ENCODE data around the gene ERN1. TPM values are rescaled to one million over a fixed set of nuclear protein-coding genes. Genes with fewer than 3 reads are reported as not detected.
A peak's percentile ranks its signal among the peaks of the same experiment; 100 is the strongest.

ERN1 gene
- total and polyA plus RNA-seq, 2 of the 13 experiments (the other 11 are each of a cell fraction or from before 2014, with no cell fraction given) = 6.0 to 12.7 TPM

DNA sequence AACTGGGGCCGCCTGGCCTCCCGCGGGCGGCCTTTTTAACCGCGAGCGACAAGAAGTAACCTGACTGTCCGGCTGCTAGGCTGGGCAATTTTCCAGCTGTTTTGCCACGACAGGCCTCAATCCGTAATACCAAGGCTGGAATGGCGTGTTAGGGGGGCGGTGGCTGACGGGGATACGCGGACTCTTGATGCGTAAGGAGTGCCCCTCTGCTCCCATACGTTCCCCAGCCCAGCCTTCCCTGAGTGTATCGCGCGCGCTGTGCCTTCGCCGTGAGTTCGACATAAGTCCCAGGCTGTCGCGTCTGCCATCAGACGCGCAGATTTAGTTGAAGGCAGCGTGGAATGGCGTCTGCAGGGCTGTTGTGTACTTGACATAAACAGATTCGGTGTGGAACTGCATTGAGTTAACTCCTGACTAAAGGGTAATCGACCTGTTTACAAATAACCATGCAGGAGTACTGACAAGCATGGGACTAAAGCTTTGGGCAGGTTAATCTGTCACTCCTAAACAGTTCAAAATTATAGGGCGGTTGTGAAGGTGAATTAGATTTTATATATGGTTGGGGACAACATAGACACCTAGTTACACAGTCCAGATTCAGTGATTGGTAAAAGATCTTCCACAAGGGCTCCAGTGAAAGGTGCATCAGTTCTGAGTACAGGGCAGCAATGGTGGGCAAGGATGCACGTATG lies 16.6 kb upstream of the ERN1 start (continued):
- TF ChIP-seq, protein P1, sequence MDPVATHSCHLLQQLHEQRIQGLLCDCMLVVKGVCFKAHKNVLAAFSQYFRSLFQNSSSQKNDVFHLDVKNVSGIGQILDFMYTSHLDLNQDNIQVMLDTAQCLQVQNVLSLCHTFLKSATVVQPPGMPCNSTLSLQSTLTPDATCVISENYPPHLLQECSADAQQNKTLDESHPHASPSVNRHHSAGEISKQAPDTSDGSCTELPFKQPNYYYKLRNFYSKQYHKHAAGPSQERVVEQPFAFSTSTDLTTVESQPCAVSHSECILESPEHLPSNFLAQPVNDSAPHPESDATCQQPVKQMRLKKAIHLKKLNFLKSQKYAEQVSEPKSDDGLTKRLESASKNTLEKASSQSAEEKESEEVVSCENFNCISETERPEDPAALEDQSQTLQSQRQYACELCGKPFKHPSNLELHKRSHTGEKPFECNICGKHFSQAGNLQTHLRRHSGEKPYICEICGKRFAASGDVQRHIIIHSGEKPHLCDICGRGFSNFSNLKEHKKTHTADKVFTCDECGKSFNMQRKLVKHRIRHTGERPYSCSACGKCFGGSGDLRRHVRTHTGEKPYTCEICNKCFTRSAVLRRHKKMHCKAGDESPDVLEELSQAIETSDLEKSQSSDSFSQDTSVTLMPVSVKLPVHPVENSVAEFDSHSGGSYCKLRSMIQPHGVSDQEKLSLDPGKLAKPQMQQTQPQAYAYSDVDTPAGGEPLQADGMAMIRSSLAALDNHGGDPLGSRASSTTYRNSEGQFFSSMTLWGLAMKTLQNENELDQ (CRISPR knock-in tag; IDR thresholded peaks at IDR 0.05; ENCODE audit: borderline replicate concordance) = no peak
- TF ChIP-seq HOXA9 (CRISPR knock-in tag; IDR thresholded peaks at IDR 0.05; ENCODE audit: borderline replicate concordance) = peak; percentile 65
- no peak for TF ChIP-seq TEAD3 (CRISPR knock-in tag; optimal IDR thresholded peaks at IDR 0.05; ENCODE audit: borderline replicate concordance)
- TF ChIP-seq ZNF776 (CRISPR knock-in tag; IDR thresholded peaks at IDR 0.05) = no peak; the same call in 1 of the 2 replicates
- TF ChIP-seq, protein P2, sequence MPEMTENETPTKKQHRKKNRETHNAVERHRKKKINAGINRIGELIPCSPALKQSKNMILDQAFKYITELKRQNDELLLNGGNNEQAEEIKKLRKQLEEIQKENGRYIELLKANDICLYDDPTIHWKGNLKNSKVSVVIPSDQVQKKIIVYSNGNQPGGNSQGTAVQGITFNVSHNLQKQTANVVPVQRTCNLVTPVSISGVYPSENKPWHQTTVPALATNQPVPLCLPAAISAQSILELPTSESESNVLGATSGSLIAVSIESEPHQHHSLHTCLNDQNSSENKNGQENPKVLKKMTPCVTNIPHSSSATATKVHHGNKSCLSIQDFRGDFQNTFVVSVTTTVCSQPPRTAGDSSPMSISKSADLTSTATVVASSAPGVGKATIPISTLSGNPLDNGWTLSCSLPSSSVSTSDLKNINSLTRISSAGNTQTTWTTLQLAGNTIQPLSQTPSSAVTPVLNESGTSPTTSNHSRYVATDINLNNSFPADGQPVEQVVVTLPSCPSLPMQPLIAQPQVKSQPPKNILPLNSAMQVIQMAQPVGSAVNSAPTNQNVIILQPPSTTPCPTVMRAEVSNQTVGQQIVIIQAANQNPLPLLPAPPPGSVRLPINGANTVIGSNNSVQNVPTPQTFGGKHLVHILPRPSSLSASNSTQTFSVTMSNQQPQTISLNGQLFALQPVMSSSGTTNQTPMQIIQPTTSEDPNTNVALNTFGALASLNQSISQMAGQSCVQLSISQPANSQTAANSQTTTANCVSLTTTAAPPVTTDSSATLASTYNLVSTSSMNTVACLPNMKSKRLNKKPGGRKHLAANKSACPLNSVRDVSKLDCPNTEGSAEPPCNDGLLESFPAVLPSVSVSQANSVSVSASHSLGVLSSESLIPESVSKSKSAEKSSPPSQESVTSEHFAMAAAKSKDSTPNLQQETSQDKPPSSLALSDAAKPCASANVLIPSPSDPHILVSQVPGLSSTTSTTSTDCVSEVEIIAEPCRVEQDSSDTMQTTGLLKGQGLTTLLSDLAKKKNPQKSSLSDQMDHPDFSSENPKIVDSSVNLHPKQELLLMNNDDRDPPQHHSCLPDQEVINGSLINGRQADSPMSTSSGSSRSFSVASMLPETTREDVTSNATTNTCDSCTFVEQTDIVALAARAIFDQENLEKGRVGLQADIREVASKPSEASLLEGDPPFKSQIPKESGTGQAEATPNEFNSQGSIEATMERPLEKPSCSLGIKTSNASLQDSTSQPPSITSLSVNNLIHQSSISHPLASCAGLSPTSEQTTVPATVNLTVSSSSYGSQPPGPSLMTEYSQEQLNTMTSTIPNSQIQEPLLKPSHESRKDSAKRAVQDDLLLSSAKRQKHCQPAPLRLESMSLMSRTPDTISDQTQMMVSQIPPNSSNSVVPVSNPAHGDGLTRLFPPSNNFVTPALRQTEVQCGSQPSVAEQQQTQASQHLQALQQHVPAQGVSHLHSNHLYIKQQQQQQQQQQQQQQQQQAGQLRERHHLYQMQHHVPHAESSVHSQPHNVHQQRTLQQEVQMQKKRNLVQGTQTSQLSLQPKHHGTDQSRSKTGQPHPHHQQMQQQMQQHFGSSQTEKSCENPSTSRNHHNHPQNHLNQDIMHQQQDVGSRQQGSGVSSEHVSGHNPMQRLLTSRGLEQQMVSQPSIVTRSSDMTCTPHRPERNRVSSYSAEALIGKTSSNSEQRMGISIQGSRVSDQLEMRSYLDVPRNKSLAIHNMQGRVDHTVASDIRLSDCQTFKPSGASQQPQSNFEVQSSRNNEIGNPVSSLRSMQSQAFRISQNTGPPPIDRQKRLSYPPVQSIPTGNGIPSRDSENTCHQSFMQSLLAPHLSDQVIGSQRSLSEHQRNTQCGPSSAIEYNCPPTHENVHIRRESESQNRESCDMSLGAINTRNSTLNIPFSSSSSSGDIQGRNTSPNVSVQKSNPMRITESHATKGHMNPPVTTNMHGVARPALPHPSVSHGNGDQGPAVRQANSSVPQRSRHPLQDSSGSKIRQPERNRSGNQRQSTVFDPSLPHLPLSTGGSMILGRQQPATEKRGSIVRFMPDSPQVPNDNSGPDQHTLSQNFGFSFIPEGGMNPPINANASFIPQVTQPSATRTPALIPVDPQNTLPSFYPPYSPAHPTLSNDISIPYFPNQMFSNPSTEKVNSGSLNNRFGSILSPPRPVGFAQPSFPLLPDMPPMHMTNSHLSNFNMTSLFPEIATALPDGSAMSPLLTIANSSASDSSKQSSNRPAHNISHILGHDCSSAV (CRISPR knock-in tag; IDR thresholded peaks at IDR 0.05; ENCODE audit: borderline replicate concordance) = no peak
- no peak for TF ChIP-seq KAT8 (CRISPR knock-in tag; IDR thresholded peaks at IDR 0.05)
- TF ChIP-seq, protein P3, sequence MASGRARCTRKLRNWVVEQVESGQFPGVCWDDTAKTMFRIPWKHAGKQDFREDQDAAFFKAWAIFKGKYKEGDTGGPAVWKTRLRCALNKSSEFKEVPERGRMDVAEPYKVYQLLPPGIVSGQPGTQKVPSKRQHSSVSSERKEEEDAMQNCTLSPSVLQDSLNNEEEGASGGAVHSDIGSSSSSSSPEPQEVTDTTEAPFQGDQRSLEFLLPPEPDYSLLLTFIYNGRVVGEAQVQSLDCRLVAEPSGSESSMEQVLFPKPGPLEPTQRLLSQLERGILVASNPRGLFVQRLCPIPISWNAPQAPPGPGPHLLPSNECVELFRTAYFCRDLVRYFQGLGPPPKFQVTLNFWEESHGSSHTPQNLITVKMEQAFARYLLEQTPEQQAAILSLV (CRISPR knock-in tag; IDR thresholded peaks at IDR 0.05; ENCODE audit: borderline replicate concordance) = no peak
- TF ChIP-seq NCOR1 (IDR thresholded peaks at IDR 0.05; ENCODE audit: borderline replicate concordance, low read length) = no peak
- TF ChIP-seq, protein P4, sequence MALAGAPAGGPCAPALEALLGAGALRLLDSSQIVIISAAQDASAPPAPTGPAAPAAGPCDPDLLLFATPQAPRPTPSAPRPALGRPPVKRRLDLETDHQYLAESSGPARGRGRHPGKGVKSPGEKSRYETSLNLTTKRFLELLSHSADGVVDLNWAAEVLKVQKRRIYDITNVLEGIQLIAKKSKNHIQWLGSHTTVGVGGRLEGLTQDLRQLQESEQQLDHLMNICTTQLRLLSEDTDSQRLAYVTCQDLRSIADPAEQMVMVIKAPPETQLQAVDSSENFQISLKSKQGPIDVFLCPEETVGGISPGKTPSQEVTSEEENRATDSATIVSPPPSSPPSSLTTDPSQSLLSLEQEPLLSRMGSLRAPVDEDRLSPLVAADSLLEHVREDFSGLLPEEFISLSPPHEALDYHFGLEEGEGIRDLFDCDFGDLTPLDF (CRISPR knock-in tag; IDR thresholded peaks at IDR 0.05) = no peak
- no peak for TF ChIP-seq ZEB1 (IDR thresholded peaks at IDR 0.05; ENCODE audit: insufficient replicate concordance, low read depth)
- TF ChIP-seq STAG1 (CRISPR knock-in tag; IDR thresholded peaks at IDR 0.05) = no peak
- TF ChIP-seq ZNF143 (CRISPR knock-in tag; IDR thresholded peaks at IDR 0.05) = no peak
- peak; percentile 49; the same call in 1 of the 2 replicates for TF ChIP-seq POLR2AphosphoS5 (IDR thresholded peaks at IDR 0.05; ENCODE audit: low read depth, low read length)
- no peak; the same call in 1 of the 2 replicates for TF ChIP-seq PITX1 (CRISPR knock-in tag; IDR thresholded peaks at IDR 0.05)
- no peak for TF ChIP-seq SMAD9 (CRISPR knock-in tag; IDR thresholded peaks at IDR 0.05)
- no peak for TF ChIP-seq PAWR (CRISPR knock-in tag; IDR thresholded peaks at IDR 0.05; ENCODE audit: borderline replicate concordance)
- TF ChIP-seq ZNF775 (CRISPR knock-in tag; IDR thresholded peaks at IDR 0.05; ENCODE audit: borderline replicate concordance) = no peak; the same call in 1 of the 2 replicates

All from HepG2 (cell line).